HG03108 (cell line): ENCODE data around the gene PIP4P1.
A peak's percentile ranks its signal among the peaks of the same experiment; 100 is the strongest.
"Not testable (repeated sequence)": the region's sequence is repeated elsewhere in the genome, so short reads cannot be mapped to it uniquely, and the experiment has no call there.

Experiments
- ATAC-seq: cut with Tn5 transposase; IDR thresholded peaks from one replicate; pipeline ENCODE4 v1.9.1; 2021; ENCODE audit warnings: moderate library complexity; ENCODE audit not compliant: unreplicated experiment

PIP4P1 gene

GRCh38 chr14:20461225-20462141 lies at the start of gene PIP4P1:
Gene PIP4P1 (minus strand): TSS chr14:20461434. CDS start chr14:20461325, 109 bp downstream.
- peak; percentile 94 for ATAC-seq

- ATAC-seq: no peak
Observed at GRCh38 chr14:20508367-20508766, 47.1 kb upstream of the PIP4P1 start.

GRCh38 chr14:20507537-20507936 lies 46.3 kb upstream of the PIP4P1 start:
- not testable (repeated sequence) for ATAC-seq

- not testable (repeated sequence) for ATAC-seq
Observed at GRCh38 chr14:20506752-20507151, 45.5 kb upstream of the PIP4P1 start.

- ATAC-seq: not testable (repeated sequence)
Observed at GRCh38 chr14:20506276-20506675, 45.0 kb upstream of the PIP4P1 start.

GRCh38 chr14:20503898-20504297 lies 42.7 kb upstream of the PIP4P1 start:
- no peak for ATAC-seq

- ATAC-seq: no peak
Observed at GRCh38 chr14:20501346-20501745, 40.1 kb upstream of the PIP4P1 start.

GRCh38 chr14:20499881-20500280 lies 38.6 kb upstream of the PIP4P1 start:
- ATAC-seq: no peak

GRCh38 chr14:20499108-20499507 lies 37.9 kb upstream of the PIP4P1 start:
- ATAC-seq: no peak

- no peak for ATAC-seq
Observed at GRCh38 chr14:20498622-20499021, 37.4 kb upstream of the PIP4P1 start.

GRCh38 chr14:20494935-20495766 lies 33.9 kb upstream of the PIP4P1 start:
- no peak for ATAC-seq

- no peak for ATAC-seq
Observed at GRCh38 chr14:20493634-20494033, 32.4 kb upstream of the PIP4P1 start.

GRCh38 chr14:20492486-20492885 lies 31.3 kb upstream of the PIP4P1 start:
- ATAC-seq: no peak

GRCh38 chr14:20490563-20490962 lies 29.3 kb upstream of the PIP4P1 start:
- ATAC-seq: no peak

- no peak for ATAC-seq
Observed at GRCh38 chr14:20489093-20489994, 28.1 kb upstream of the PIP4P1 start.

GRCh38 chr14:20487396-20487725 lies 26.1 kb upstream of the PIP4P1 start:
- ATAC-seq: no peak

GRCh38 chr14:20486684-20487395 lies 25.6 kb upstream of the PIP4P1 start:
- ATAC-seq: no peak

- no peak for ATAC-seq
Observed at GRCh38 chr14:20485900-20486299, 24.7 kb upstream of the PIP4P1 start.

GRCh38 chr14:20482382-20482781 lies 21.1 kb upstream of the PIP4P1 start:
- no peak for ATAC-seq

- ATAC-seq: no peak
Observed at GRCh38 chr14:20478894-20479293, 17.7 kb upstream of the PIP4P1 start.
